Epithelial cell of esophagus (primary cell): ENCODE data around the gene ZNF80.
A peak's percentile ranks its signal among the peaks of the same experiment; 100 is the strongest.

ENCODE experiments used
- DNase-seq: peaks from one replicate; pipeline ENCODE4 v3.0.0; 2010; ENCODE audit warnings: low read depth
- H3K4me3 ChIP-seq: 2 replicates; pipeline ENCODE4 v1.5.1; 2011; ENCODE audit warnings: mild to moderate bottlenecking, low read length, control low read depth
- TF ChIP-seq, protein P1 (sequence below): IDR thresholded peaks from 2 replicates; pipeline ENCODE4 v1.5.1; 2011; ENCODE audit warnings: low read depth, mild to moderate bottlenecking, low read length, control low read depth, inconsistent platforms; ENCODE audit not compliant: insufficient read depth; ENCODE audit errors: missing control alignments

The ZNF80 gene

GRCh38 chr3:114214542-114215341 is 22.6 kb downstream of the ZNF80 start:
- no peak for DNase-seq
- H3K4me3 ChIP-seq: no peak overlapping the region
- TF ChIP-seq, protein P1, sequence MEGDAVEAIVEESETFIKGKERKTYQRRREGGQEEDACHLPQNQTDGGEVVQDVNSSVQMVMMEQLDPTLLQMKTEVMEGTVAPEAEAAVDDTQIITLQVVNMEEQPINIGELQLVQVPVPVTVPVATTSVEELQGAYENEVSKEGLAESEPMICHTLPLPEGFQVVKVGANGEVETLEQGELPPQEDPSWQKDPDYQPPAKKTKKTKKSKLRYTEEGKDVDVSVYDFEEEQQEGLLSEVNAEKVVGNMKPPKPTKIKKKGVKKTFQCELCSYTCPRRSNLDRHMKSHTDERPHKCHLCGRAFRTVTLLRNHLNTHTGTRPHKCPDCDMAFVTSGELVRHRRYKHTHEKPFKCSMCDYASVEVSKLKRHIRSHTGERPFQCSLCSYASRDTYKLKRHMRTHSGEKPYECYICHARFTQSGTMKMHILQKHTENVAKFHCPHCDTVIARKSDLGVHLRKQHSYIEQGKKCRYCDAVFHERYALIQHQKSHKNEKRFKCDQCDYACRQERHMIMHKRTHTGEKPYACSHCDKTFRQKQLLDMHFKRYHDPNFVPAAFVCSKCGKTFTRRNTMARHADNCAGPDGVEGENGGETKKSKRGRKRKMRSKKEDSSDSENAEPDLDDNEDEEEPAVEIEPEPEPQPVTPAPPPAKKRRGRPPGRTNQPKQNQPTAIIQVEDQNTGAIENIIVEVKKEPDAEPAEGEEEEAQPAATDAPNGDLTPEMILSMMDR: no peak

DNA sequence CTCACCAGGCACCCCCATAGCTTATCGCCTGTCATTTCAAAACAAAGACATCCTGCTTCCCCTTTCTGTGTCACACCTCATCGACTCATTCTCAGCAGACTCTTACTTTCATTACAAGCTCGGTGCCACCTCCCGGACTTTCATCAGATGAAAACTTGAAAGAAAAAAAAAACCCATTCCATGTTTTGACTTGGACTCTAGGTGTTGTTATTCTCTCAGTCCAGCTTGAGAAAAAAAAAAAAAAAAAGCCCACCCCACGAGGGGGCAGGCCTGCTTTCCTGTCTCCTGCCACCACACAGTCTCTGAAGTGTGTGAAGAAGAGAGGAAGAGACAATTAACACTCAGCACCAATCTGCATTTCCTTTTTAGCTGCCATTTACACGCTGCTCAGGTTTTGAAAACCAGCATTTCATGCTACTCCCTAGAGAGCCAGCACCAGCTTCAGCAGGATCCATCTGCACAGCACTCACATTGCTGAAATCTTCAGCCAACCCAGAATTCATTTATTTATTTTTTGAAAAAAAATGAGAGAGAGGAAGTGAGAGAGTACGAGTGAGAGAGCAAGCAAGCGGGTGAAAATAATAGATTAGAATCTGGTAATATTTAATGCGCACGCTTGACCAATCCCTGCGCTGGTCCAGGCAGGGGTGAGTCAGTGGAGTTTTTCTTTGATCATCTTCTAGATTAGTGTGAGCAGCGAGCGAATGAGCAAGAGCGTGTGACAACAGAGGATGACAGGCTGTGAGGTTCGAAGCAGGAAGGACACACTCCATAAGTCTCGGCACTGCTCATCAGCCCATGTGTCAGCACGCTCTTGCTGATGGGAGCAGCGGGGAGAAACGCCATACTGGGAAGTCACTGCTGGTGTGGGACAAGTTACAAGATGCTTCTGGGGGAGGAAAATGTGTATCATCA is 23.5 kb downstream of the ZNF80 start:
- no peak overlapping the region for H3K4me3 ChIP-seq
- DNase-seq: peak; percentile 29
- TF ChIP-seq, protein P1: no peak

GRCh38 chr3:114213292-114213626 is 24.1 kb downstream of the ZNF80 start:
- TF ChIP-seq, protein P1: no peak
- H3K4me3 ChIP-seq: no peak overlapping the region
- DNase-seq: no peak

- H3K4me3 ChIP-seq: no peak overlapping the region
- DNase-seq: no peak
- TF ChIP-seq, protein P1: no peak
Measured at GRCh38 chr3:114212646-114213045, 24.7 kb downstream of the ZNF80 start.

DNA sequence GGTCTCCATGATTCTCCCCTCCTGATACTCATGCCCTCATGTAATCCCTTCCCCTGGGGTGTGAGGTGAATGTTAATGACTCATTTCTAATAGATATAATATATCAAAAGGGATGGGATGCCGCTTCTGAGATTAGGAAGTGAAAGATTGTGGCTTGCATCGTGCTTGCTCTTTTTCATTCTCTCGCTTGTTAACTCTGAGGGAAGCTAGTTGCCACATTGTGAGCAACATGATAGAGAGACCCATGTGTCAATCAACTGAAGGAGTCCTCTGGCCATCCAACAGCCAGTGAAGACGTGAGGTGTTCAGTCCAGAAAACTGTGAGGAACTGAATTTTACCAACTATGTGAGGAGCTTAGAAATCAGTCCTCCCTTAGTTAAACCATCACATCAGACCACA is 29.6 kb downstream of the ZNF80 start:
- no peak for DNase-seq
- no peak overlapping the region for H3K4me3 ChIP-seq
- TF ChIP-seq, protein P1: no peak

GRCh38 chr3:114206342-114206741 is 31.0 kb downstream of the ZNF80 start:
- no peak overlapping the region for H3K4me3 ChIP-seq
- DNase-seq: no peak
- TF ChIP-seq, protein P1: no peak

- no peak overlapping the region for H3K4me3 ChIP-seq
- TF ChIP-seq, protein P1: no peak
- no peak for DNase-seq
Measured at GRCh38 chr3:114205541-114205940, 31.8 kb downstream of the ZNF80 start.
